ENCODE data around the gene RTP5. TPM values are rescaled to one million over a fixed set of nuclear protein-coding genes. Genes with fewer than 3 reads are reported as not detected.
"Not testable (repeated sequence)": the region's sequence is repeated elsewhere in the genome, so short reads cannot be mapped to it uniquely, and the experiment has no call there.

Gene RTP5
- total RNA-seq, 2 donors from 2014 or later = not detected

DNA sequence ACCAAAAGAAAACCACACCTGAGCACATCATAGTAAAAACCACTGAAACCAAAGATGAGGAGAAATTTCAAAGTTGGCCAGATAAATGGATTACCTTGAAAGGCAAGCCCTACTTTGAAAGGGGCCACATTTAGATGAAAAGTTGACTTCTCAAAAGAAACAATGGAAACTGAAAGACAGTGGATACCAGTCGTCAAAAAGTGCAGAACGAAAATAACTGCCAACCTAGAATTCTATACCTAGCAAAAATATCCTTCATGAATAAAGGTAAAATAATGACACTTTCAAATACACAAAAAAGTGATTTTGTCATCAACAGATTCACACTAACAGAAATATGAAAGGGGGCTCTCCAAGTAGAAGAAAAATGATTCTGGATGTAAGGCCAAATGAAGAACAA is 42.1 kb upstream of the RTP5 start:
- Histone ChIP-seq H3K36me3 (ENCODE audit: control insufficient read depth, insufficient read depth, low read length) (no peaks in the 10 kb centered on the region), H3K27me3 (ENCODE audit: control insufficient read depth, insufficient read depth, low read length, poor library complexity, severe bottlenecking) (peaks cover 10% of the 10 kb centered on the region), H3K4me1 (ENCODE audit: control insufficient read depth, insufficient read depth, low read length) (no peaks in the 10 kb centered on the region), H3K4me3 (ENCODE audit: low read length) (no peak overlapping the region), H3K27ac (ENCODE audit: low read depth, low read length) (no peak overlapping the region), H3K9ac (ENCODE audit: extremely low read depth, low read length, poor library complexity, severe bottlenecking) (no peak overlapping the region), H3K9me3 (ENCODE audit: control insufficient read depth, low read length) (peaks cover 21% of the 10 kb centered on the region)
- Mint-ChIP-seq H3K4me3 (no peak overlapping the region), H3K27ac (no peak overlapping the region), H3K9me3 (peaks cover 39% of the 10 kb centered on the region), H3K27me3 (ENCODE audit: insufficient read depth) (peaks cover 12% of the 10 kb centered on the region), H3K36me3 (ENCODE audit: low read depth) (no peaks in the 10 kb centered on the region), H3K4me1 (peaks cover 2% of the 10 kb centered on the region)
- 87 to 100% methylated on average over 2 of the region's 2 CpGs for WGBS, 2 experiments (ENCODE audit: insufficient coverage in 1 of 2, insufficient read length in 1 of 2)
- TF ChIP-seq, protein P1, sequence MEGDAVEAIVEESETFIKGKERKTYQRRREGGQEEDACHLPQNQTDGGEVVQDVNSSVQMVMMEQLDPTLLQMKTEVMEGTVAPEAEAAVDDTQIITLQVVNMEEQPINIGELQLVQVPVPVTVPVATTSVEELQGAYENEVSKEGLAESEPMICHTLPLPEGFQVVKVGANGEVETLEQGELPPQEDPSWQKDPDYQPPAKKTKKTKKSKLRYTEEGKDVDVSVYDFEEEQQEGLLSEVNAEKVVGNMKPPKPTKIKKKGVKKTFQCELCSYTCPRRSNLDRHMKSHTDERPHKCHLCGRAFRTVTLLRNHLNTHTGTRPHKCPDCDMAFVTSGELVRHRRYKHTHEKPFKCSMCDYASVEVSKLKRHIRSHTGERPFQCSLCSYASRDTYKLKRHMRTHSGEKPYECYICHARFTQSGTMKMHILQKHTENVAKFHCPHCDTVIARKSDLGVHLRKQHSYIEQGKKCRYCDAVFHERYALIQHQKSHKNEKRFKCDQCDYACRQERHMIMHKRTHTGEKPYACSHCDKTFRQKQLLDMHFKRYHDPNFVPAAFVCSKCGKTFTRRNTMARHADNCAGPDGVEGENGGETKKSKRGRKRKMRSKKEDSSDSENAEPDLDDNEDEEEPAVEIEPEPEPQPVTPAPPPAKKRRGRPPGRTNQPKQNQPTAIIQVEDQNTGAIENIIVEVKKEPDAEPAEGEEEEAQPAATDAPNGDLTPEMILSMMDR (conservative IDR thresholded peaks at IDR 0.05) = no peak
- DNase-seq = no peak

DNA sequence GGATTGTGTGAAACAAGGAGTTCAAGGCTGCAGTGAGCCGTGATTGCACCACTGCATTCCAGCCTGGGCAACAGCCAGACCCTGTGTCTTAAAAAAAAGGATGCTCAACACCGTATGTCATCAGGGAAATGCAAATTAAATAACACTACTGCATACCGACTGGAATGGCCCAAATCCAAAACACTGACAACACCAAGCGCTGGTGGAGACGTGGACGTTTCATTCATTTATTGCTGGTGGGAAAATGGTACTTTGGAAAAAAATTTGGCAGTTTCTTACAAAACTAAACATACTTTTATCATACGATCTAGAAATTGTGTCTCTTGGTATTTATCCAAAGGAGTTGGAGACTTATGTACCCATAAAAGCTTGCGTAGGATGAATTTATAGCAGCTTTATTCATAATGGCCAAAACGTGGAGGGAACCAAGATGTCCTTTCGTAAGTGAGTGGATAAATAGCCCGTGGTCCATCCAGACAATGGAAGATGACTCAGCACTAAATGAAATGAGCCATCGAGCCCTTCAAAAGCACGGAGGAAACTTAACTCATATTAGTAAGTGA is 36.3 kb upstream of the RTP5 start:
- Histone ChIP-seq H3K4me3 (ENCODE audit: low read length) (no peak overlapping the region), H3K27me3 (ENCODE audit: control insufficient read depth, insufficient read depth, low read length, poor library complexity, severe bottlenecking) (no peaks in the 10 kb centered on the region), H3K9ac (ENCODE audit: extremely low read depth, low read length, poor library complexity, severe bottlenecking) (no peak overlapping the region), H3K9me3 (ENCODE audit: control insufficient read depth, low read length) (no peaks in the 10 kb centered on the region), H3K4me1 (ENCODE audit: control insufficient read depth, insufficient read depth, low read length) (no peaks in the 10 kb centered on the region), H3K27ac (ENCODE audit: low read depth, low read length) (no peak overlapping the region), H3K36me3 (ENCODE audit: control insufficient read depth, insufficient read depth, low read length) (no peaks in the 10 kb centered on the region)
- Mint-ChIP-seq H3K27ac (no peak overlapping the region), H3K27me3 (ENCODE audit: insufficient read depth) (no peaks in the 10 kb centered on the region), H3K9me3 (peaks cover 25% of the 10 kb centered on the region), H3K36me3 (ENCODE audit: low read depth) (peaks cover 2% of the 10 kb centered on the region), H3K4me3 (no peak overlapping the region), H3K4me1 (peaks cover 12% of the 10 kb centered on the region)
- WGBS, 2 experiments (ENCODE audit: insufficient coverage in 1 of 2, insufficient read length in 1 of 2) = 90 to 92% methylated on average over 8 to 13 of the region's 13 CpGs
- DNase-seq = peak; percentile 26
- TF ChIP-seq, protein P1 (conservative IDR thresholded peaks at IDR 0.05) = no peak

DNA sequence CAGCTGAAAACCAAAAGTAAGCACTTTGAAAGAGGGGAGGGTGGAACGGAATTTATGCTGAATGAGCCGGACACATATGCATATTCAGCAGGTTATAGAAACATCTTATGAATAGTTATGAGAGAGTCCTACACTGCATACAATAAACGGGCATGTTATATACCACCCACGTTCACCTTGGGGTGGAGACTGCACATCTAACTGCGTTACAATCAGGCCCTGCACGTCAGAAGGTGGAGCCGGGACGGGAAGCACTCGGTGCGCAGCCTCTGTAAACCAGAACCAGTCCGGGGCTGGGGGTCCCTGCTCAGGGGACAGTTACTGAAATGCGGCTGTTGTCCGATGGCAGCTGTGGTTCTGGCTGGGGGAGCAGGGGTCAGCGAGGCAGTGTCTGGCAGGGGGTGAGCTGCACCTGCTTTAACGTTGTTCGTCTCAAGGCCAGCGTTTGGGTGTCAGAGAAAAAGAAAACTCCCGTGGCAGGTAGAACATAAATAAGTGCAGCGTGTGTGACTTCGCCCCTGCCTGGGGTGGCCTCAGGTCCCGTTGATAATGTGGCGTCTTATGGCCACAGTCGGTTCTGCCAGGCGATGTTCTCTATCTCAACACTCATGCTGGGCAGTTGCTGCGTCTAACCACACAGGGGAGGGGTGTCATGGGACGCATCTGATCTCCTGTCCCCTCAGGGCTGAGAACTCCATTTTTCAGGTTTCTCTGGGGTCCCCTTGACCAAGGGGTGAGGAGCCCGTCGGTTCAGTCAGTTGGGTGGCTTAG is 35.6 kb upstream of the RTP5 start:
- not testable (repeated sequence) for H3K27me3 ChIP-seq (ENCODE audit: control insufficient read depth, insufficient read depth, low read length, poor library complexity, severe bottlenecking); H3K27me3 Mint-ChIP-seq (ENCODE audit: insufficient read depth); H3K4me1 ChIP-seq (ENCODE audit: control insufficient read depth, insufficient read depth, low read length); H3K27ac Mint-ChIP-seq; H3K4me3 Mint-ChIP-seq; H3K27ac ChIP-seq (ENCODE audit: low read depth, low read length); H3K36me3 ChIP-seq (ENCODE audit: control insufficient read depth, insufficient read depth, low read length); H3K9me3 ChIP-seq (ENCODE audit: control insufficient read depth, low read length); H3K36me3 Mint-ChIP-seq (ENCODE audit: low read depth); H3K4me3 ChIP-seq (ENCODE audit: low read length); H3K9ac ChIP-seq (ENCODE audit: extremely low read depth, low read length, poor library complexity, severe bottlenecking)
- 91 to 98% methylated on average over 23 to 28 of the region's 28 CpGs for WGBS, 2 experiments (ENCODE audit: insufficient coverage in 1 of 2, insufficient read length in 1 of 2)
- H3K4me1 Mint-ChIP-seq = peaks cover 12% of the 10 kb centered on the region
- H3K9me3 Mint-ChIP-seq = peaks cover 23% of the 10 kb centered on the region
- DNase-seq = peak; percentile 34

All from endodermal cell (in vitro differentiated cells).